ENCODE results near the gene SLF1. TPM values are rescaled to one million over a fixed set of nuclear protein-coding genes. Genes with fewer than 3 reads are reported as not detected.

SLF1 gene
- total RNA-seq, 2 donors from 2014 or later, result 22.0 to 32.4 TPM

DNA sequence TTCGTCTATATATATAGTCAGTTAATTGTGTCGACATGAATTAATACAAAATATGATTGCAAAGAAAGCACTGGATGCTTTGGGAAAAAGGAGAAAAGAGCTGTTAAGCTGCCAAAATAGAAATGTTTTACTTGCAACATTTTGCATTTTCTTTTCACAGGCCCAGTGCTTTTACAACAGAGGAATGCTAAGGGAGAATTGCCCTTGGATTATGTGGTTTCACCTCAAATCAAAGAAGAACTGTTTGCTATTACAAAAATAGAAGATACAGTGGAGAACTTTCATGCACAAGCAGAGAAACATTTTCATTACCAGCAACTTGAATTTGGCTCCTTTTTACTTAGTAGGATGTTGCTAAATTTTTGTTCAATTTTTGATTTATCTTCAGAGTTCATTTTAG is 76.2 kb downstream of the SLF1 start:
- Histone ChIP-seq H3K9me3 (ENCODE audit: control insufficient read depth, low read length) (no peaks in the 10 kb centered on the region), H3K9ac (ENCODE audit: extremely low read depth, low read length, poor library complexity, severe bottlenecking) (no peak overlapping the region), H3K27me3 (ENCODE audit: control insufficient read depth, insufficient read depth, low read length, poor library complexity, severe bottlenecking) (no peaks in the 10 kb centered on the region), H3K36me3 (ENCODE audit: control insufficient read depth, insufficient read depth, low read length) (peaks cover 49% of the 10 kb centered on the region), H3K4me1 (ENCODE audit: control insufficient read depth, insufficient read depth, low read length) (peaks cover 5% of the 10 kb centered on the region), H3K4me3 (ENCODE audit: low read length) (no peak overlapping the region), H3K27ac (ENCODE audit: low read depth, low read length) (no peak overlapping the region)
- Mint-ChIP-seq H3K27ac (no peak overlapping the region), H3K36me3 (ENCODE audit: low read depth) (no peaks in the 10 kb centered on the region), H3K4me1 (peaks cover 28% of the 10 kb centered on the region), H3K4me3 (no peak overlapping the region), H3K27me3 (ENCODE audit: insufficient read depth) (no peaks in the 10 kb centered on the region), H3K9me3 (no peaks in the 10 kb centered on the region)
- WGBS, 2 experiments (ENCODE audit: insufficient coverage in 1 of 2, insufficient read length in 1 of 2), result 100% methylated on average over 2 of the region's 2 CpGs
- DNase-seq, result no peak
- TF ChIP-seq, protein P1, sequence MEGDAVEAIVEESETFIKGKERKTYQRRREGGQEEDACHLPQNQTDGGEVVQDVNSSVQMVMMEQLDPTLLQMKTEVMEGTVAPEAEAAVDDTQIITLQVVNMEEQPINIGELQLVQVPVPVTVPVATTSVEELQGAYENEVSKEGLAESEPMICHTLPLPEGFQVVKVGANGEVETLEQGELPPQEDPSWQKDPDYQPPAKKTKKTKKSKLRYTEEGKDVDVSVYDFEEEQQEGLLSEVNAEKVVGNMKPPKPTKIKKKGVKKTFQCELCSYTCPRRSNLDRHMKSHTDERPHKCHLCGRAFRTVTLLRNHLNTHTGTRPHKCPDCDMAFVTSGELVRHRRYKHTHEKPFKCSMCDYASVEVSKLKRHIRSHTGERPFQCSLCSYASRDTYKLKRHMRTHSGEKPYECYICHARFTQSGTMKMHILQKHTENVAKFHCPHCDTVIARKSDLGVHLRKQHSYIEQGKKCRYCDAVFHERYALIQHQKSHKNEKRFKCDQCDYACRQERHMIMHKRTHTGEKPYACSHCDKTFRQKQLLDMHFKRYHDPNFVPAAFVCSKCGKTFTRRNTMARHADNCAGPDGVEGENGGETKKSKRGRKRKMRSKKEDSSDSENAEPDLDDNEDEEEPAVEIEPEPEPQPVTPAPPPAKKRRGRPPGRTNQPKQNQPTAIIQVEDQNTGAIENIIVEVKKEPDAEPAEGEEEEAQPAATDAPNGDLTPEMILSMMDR (conservative IDR thresholded peaks at IDR 0.05), result no peak

DNA sequence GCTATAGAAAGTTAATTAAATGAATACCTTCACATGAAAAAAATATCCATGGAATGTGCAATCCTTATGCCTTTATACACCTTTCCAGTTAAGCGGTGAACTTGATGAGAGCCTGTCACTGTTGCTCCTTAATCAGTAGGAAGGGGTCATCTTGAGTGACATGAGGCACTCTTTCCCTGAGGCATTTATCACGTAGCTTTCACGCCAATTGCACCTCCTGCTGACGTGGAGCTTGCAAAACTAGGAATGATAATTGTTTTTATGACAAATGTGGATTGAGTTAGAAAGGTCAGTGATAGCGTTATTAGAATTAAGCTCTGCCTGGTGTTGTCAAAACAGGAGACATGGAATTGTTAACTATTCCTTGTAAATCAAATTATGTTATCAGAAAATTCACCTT is 79.7 kb downstream of the SLF1 start:
- peak; percentile 70 for DNase-seq
- peaks cover 5% of the 10 kb centered on the region for H3K4me1 ChIP-seq (ENCODE audit: control insufficient read depth, insufficient read depth, low read length)
- H3K36me3 Mint-ChIP-seq (ENCODE audit: low read depth), result peaks cover 19% of the 10 kb centered on the region
- peak overlapping the region; percentile 45 for H3K4me3 ChIP-seq (ENCODE audit: low read length)
- H3K9me3 ChIP-seq (ENCODE audit: control insufficient read depth, low read length), result peaks cover 15% of the 10 kb centered on the region
- H3K27ac ChIP-seq (ENCODE audit: low read depth, low read length), result no peak overlapping the region
- no peaks in the 10 kb centered on the region for H3K27me3 ChIP-seq (ENCODE audit: control insufficient read depth, insufficient read depth, low read length, poor library complexity, severe bottlenecking)
- TF ChIP-seq, protein P1 (conservative IDR thresholded peaks at IDR 0.05), result no peak
- peaks cover 42% of the 10 kb centered on the region for H3K36me3 ChIP-seq (ENCODE audit: control insufficient read depth, insufficient read depth, low read length)
- WGBS, 2 experiments (ENCODE audit: insufficient coverage in 1 of 2, insufficient read length in 1 of 2), result 58 to 88% methylated on average over 2 to 5 of the region's 5 CpGs
- peaks cover 7% of the 10 kb centered on the region for H3K9me3 Mint-ChIP-seq
- no peak overlapping the region for H3K9ac ChIP-seq (ENCODE audit: extremely low read depth, low read length, poor library complexity, severe bottlenecking)
- H3K4me3 Mint-ChIP-seq, result no peak overlapping the region
- peaks cover 20% of the 10 kb centered on the region for H3K4me1 Mint-ChIP-seq
- no peaks in the 10 kb centered on the region for H3K27me3 Mint-ChIP-seq (ENCODE audit: insufficient read depth)
- peak overlapping the region; percentile 3 for H3K27ac Mint-ChIP-seq

DNA sequence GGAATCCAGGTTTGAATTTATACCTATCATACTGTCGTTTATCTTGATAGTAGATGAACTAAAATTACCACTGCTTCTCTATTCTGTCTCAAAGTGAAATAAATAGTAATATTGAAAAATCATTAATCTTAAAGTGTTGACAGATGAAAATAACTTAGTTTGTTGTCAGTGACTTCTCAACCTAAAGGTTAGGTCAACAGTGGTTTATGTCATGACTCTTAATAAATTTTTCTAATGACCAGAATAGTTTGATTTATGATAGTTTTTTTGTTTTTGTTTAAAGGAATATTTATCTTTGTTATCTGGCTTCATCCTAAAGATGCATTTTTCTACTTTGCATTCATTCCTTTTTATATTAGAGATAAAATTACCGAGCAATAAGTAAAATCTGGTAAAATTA is 81.1 kb downstream of the SLF1 start:
- H3K36me3 ChIP-seq (ENCODE audit: control insufficient read depth, insufficient read depth, low read length), result peaks cover 44% of the 10 kb centered on the region
- Mint-ChIP-seq H3K36me3 (ENCODE audit: low read depth) (peaks cover 26% of the 10 kb centered on the region), H3K9me3 (peaks cover 10% of the 10 kb centered on the region), H3K4me1 (peaks cover 17% of the 10 kb centered on the region), H3K27ac (no peak overlapping the region), H3K4me3 (no peak overlapping the region), H3K27me3 (ENCODE audit: insufficient read depth) (no peaks in the 10 kb centered on the region)
- no peak overlapping the region for H3K9ac ChIP-seq (ENCODE audit: extremely low read depth, low read length, poor library complexity, severe bottlenecking)
- no peak overlapping the region for H3K4me3 ChIP-seq (ENCODE audit: low read length)
- TF ChIP-seq, protein P1 (conservative IDR thresholded peaks at IDR 0.05), result no peak
- no peaks in the 10 kb centered on the region for H3K27me3 ChIP-seq (ENCODE audit: control insufficient read depth, insufficient read depth, low read length, poor library complexity, severe bottlenecking)
- WGBS, 2 experiments (ENCODE audit: insufficient coverage in 1 of 2, insufficient read length in 1 of 2), result 100% methylated on average over 2 of the region's 2 CpGs
- DNase-seq, result no peak
- H3K9me3 ChIP-seq (ENCODE audit: control insufficient read depth, low read length), result peaks cover 17% of the 10 kb centered on the region
- no peak overlapping the region for H3K27ac ChIP-seq (ENCODE audit: low read depth, low read length)
- H3K4me1 ChIP-seq (ENCODE audit: control insufficient read depth, insufficient read depth, low read length), result peaks cover 5% of the 10 kb centered on the region
